Spleen (tissue), 11 donors: ENCODE data around the gene TCEA2. TPM values are rescaled to one million over a fixed set of nuclear protein-coding genes. Genes with fewer than 3 reads are reported as not detected.

ENCODE experiments used
- DNase-seq: peaks from one replicate; pipeline ENCODE4 v3.0.0-alpha.2; 2020
- H3K27ac ChIP-seq, 8 donors: fragments of 200-600 bp; sonication (generic) in 7 of 8; 1 replicate in 4 of 8; 2 replicates in 4 of 8; pipeline versions ENCODE4 v1.5.0 to v1.8.0; 2016 to 2021; ENCODE audit warnings: inconsistent platforms in 4 of 8, mild to moderate bottlenecking in 4 of 8, moderate library complexity in 1 of 8
- H3K27me3 ChIP-seq, 7 donors: fragments of 200-600 bp; sonication (generic) in 6 of 7; replicated peaks in 1 of 7; 1 replicate in 4 of 7; 2 replicates in 3 of 7; pipeline versions ENCODE4 v1.5.0 to v1.8.0; 2016 to 2021; ENCODE audit warnings: inconsistent platforms in 3 of 7, mild to moderate bottlenecking in 1 of 7
- H3K36me3 ChIP-seq, 6 donors: fragments of 200-600 bp; sonication (generic) in 5 of 6; 1 replicate in 4 of 6; 2 replicates in 2 of 6; pipeline versions ENCODE4 v1.5.0 to v1.8.0; 2016 to 2021; ENCODE audit warnings: inconsistent platforms in 2 of 6
- H3K4me1 ChIP-seq, 6 donors: fragments of 200-600 bp; sonication (generic) in 5 of 6; 1 replicate in 3 of 6; 2 replicates in 3 of 6; pipeline versions ENCODE4 v1.5.0 to v1.8.0; 2016 to 2021; ENCODE audit warnings: inconsistent platforms in 3 of 6
- H3K4me3 ChIP-seq, 8 donors: fragments of 200-600 bp; sonication (generic) in 7 of 8; 1 replicate in 4 of 8; 2 replicates in 4 of 8; pipeline versions ENCODE4 v1.5.0 to v1.8.0; 2016 to 2021; ENCODE audit warnings: inconsistent platforms in 4 of 8, mild to moderate bottlenecking in 4 of 8, moderate library complexity in 2 of 8
- H3K9me3 ChIP-seq, 8 donors: fragments of 200-600 bp; sonication (generic) in 7 of 8; 1 replicate in 4 of 8; 2 replicates in 4 of 8; pipeline versions ENCODE4 v1.5.0 to v1.8.0; 2016 to 2021; ENCODE audit warnings: inconsistent platforms in 4 of 8
- CTCF ChIP-seq, 11 experiments: fragments of 200-600 bp in 7 of 11; fragments of 450-650 bp in 4 of 11; sonication (generic) in 4 of 11; IDR thresholded peaks in 8 of 11; conservative IDR thresholded peaks in 3 of 11; 1 replicate in 7 of 11; 2 replicates in 4 of 11; pipeline versions ENCODE4 v1.4.0 to v1.8.0; 2016 to 2021; ENCODE audit warnings: antibody characterized with exemption in 11 of 11, inconsistent platforms in 4 of 11, mild to moderate bottlenecking in 1 of 11
- POLR2A ChIP-seq, 3 donors: fragments of 450-650 bp; IDR thresholded peaks; one replicate each; pipeline ENCODE4 v1.5.1; 2017; ENCODE audit warnings: antibody characterized with exemption in 3 of 3, mild to moderate bottlenecking in 1 of 3
- POLR2AphosphoS5 ChIP-seq, 3 donors: sonication (generic); formaldehyde crosslinking; IDR thresholded peaks; one replicate each; pipeline ENCODE4 v1.5.1; 2017; ENCODE audit warnings: antibody characterized with exemption in 3 of 3
- WGBS, 5 donors: extraction: QIAGEN DNeasy Blood & Tissue Kit in 3 of 5; methylation state at CpG; one replicate each; pipeline versions ENCODE4 v1.1.5 to v1.1.7; 2013 to 2018; 5-methylcytosine and 5-hydroxymethylcytosine counted together
- intact Hi-C: fragments of 100-400 bp; cut with DNase I; formaldehyde crosslinking; loops from one replicate; pipeline ENCODE4 v1.15.0; 2023; ENCODE audit warnings: low total_unique reads
- polyA plus RNA-seq, 3 donors: library from polyadenylated mRNA; stranded (reverse); fragments of 200-250 nt; gene quantifications; one replicate each; pipeline ENCODE4 v1.2.1, GENCODE V29; 2013
- total RNA-seq, 7 donors: library from RNA; depleted of rRNA in 3 of 7; stranded (reverse); fragments of >200 nt in 3 of 7; fragmentation: NEBNext Ultra II Directional in 4 of 7; extraction: Animal tissue kit (Norgen Biotek cat#: 25700) in 4 of 7; gene quantifications; one replicate each; pipeline versions ENCODE4 v1.1.0 to v1.2.1, GENCODE V29; 2016 to 2021
- donor health status: healthy with polysubstance abuse.
- donor health status: DM: no; HTN: no; CAD: no; lungs with moderate emphysema.
- donor health status: DM: no; HTN: no; CAD: no.
- donor health status: Bipolar disorder and iron deficiency.
- donor health status: healthy.
- donor health status: DM: no; HTN: no; CAD: no.
- donor health status: DM: yes; HTN: yes; CAD: no.

Gene TCEA2
- total and polyA plus RNA-seq, 10 donors = 18.6 to 60.8 (median 43.2) TPM

GRCh38 chr20:64044484-64045247 is 18.3 kb upstream of the TCEA2 start:
- Histone ChIP-seq H3K4me3 (peak overlapping the region in 2 of 8 donors; percentile 6 to 73), H3K36me3 (peaks cover 0 to 15% (median 0%) of the 10 kb centered on the region in 6 donors), H3K27ac (peak overlapping the region in 6 of 8 donors; percentile 26 to 87 (median 72)), H3K4me1 (peaks cover 13 to 91% (median 50%) of the 10 kb centered on the region in 6 donors), H3K9me3 (no peaks in the 10 kb centered on the region), H3K27me3 (peaks cover 0 to 73% (median 24%) of the 10 kb centered on the region in 7 donors)
- intact Hi-C loops = no loop called here
- DNase-seq = peak; percentile 74
- 75 to 84% (median 77%) methylated on average over 9 to 14 of the region's 14 CpGs for WGBS, 5 donors
- TF ChIP-seq POLR2A (IDR thresholded peaks at IDR 0.05) (no peak), CTCF (IDR thresholded peaks at IDR 0.05 in 8 of 11, conservative IDR thresholded peaks at IDR 0.05 in 3 of 11) (no peak), POLR2AphosphoS5 (IDR thresholded peaks at IDR 0.05) (peak; percentile 34 to 70 (median 52))

GRCh38 chr20:64045346-64046011 is 17.5 kb upstream of the TCEA2 start:
- no peak for TF ChIP-seq CTCF (IDR thresholded peaks at IDR 0.05 in 8 of 11, conservative IDR thresholded peaks at IDR 0.05 in 3 of 11)
- no peak for TF ChIP-seq POLR2A (IDR thresholded peaks at IDR 0.05)
- TF ChIP-seq POLR2AphosphoS5 (IDR thresholded peaks at IDR 0.05) = peak in 2 of 3 donors; percentile 23 to 65
- peak overlapping the region in 6 of 8 donors; percentile 26 to 87 (median 72) for H3K27ac ChIP-seq
- peaks cover 15 to 91% (median 52%) of the 10 kb centered on the region in 6 donors for H3K4me1 ChIP-seq
- 54 to 87% (median 73%) methylated on average over 8 to 11 of the region's 11 CpGs for WGBS, 5 donors
- no peak for DNase-seq
- peaks cover 0 to 73% (median 32%) of the 10 kb centered on the region in 7 donors for H3K27me3 ChIP-seq
- H3K36me3 ChIP-seq = peaks cover 0 to 15% (median 0%) of the 10 kb centered on the region in 6 donors
- no peaks in the 10 kb centered on the region for H3K9me3 ChIP-seq
- intact Hi-C loops = no loop called here
- H3K4me3 ChIP-seq = peak overlapping the region in 3 of 8 donors; percentile 44 to 73 (median 55)

- no peaks in the 10 kb centered on the region for H3K9me3 ChIP-seq
- peaks cover 0 to 73% (median 35%) of the 10 kb centered on the region in 7 donors for H3K27me3 ChIP-seq
- peak overlapping the region in 3 of 8 donors; percentile 69 to 87 (median 83) for H3K27ac ChIP-seq
- peaks cover 7 to 91% (median 52%) of the 10 kb centered on the region in 6 donors for H3K4me1 ChIP-seq
- DNase-seq = no peak
- WGBS, 5 donors = 67 to 88% (median 80%) methylated on average over 8 of the region's 8 CpGs
- intact Hi-C loops = no loop called here
- TF ChIP-seq POLR2AphosphoS5 (IDR thresholded peaks at IDR 0.05) (peak in 1 of 3 donors; percentile 14), CTCF (IDR thresholded peaks at IDR 0.05 in 8 of 11, conservative IDR thresholded peaks at IDR 0.05 in 3 of 11) (no peak)
- peaks cover 0 to 15% (median 0%) of the 10 kb centered on the region in 6 donors for H3K36me3 ChIP-seq
- peak overlapping the region in 7 of 8 donors; percentile 44 to 73 (median 56) for H3K4me3 ChIP-seq
Observed at GRCh38 chr20:64047046-64047389, 16.0 kb upstream of the TCEA2 start.
